Transverse colon (tissue), 4 donors: ENCODE measurements around the gene KCNQ1OT1. TPM values are rescaled to one million over a fixed set of nuclear protein-coding genes. Genes with fewer than 3 reads are reported as not detected.

Experiments
- DNase-seq: peaks from one replicate; pipeline ENCODE4 v3.0.0-alpha.2; 2019
- H3K27ac ChIP-seq, 4 donors: fragments of 200-600 bp; sonication (generic); 2 replicates each; pipeline ENCODE4 v1.5.1; 2016 to 2018; ENCODE audit warnings: inconsistent platforms in 4 of 4
- H3K27me3 ChIP-seq: fragments of 200-600 bp; sonication (generic); 2 replicates; pipeline ENCODE4 v1.5.1; 2017; ENCODE audit warnings: inconsistent platforms
- H3K36me3 ChIP-seq, 4 donors: fragments of 200-600 bp; sonication (generic); 2 replicates each; pipeline ENCODE4 v1.5.1; 2017 to 2019; ENCODE audit warnings: inconsistent platforms in 4 of 4
- H3K4me1 ChIP-seq, 4 donors: fragments of 200-600 bp; sonication (generic); 2 replicates each; pipeline ENCODE4 v1.5.1; 2017 to 2020; ENCODE audit warnings: inconsistent platforms in 4 of 4
- H3K4me3 ChIP-seq, 4 donors: fragments of 200-600 bp; sonication (generic); 1 replicate in 1 of 4; 2 replicates in 3 of 4; pipeline versions ENCODE4 v1.5.1 to v1.6.1; 2017 to 2019; ENCODE audit warnings: inconsistent platforms in 4 of 4
- H3K9me3 ChIP-seq, 2 donors: fragments of 200-600 bp; sonication (generic); 2 replicates each; pipeline ENCODE4 v1.5.1; 2017 to 2019; ENCODE audit warnings: inconsistent platforms in 2 of 2
- EP300 ChIP-seq: sonication (generic); formaldehyde crosslinking; IDR thresholded peaks from one replicate; pipeline ENCODE4 v1.6.1; 2017; ENCODE audit warnings: antibody characterized with exemption, low read depth
- POLR2A ChIP-seq: fragments of 450-650 bp; IDR thresholded peaks from one replicate; pipeline ENCODE4 v1.6.1; 2016; ENCODE audit warnings: antibody characterized with exemption, mild to moderate bottlenecking, moderate library complexity
- POLR2AphosphoS5 ChIP-seq, 3 donors: sonication (generic); formaldehyde crosslinking; IDR thresholded peaks; one replicate each; pipeline ENCODE4 v1.6.1; 2016; ENCODE audit warnings: antibody characterized with exemption in 3 of 3
- WGBS, 2 donors: methylation state at CpG; one replicate each; pipeline ENCODE4 v1.1.5; 2018; ENCODE audit warnings: low coverage in 1 of 2; 5-methylcytosine and 5-hydroxymethylcytosine counted together
- in situ Hi-C, 4 donors: fragments of 200-750 bp; cut with MboI; loops; one replicate each; pipeline versions ENCODE4 v1.15.0 to v1.15.1; 2017; ENCODE audit warnings: low sequenced_read_pairs in 3 of 4, low pct_ligation_motif_present in 1 of 4, low pct_unique_long_range_greater_than_20kb in 1 of 4
- intact Hi-C: fragments of 100-400 bp; cut with DNase I; formaldehyde crosslinking; loops from one replicate; pipeline ENCODE4 v1.15.1; 2023; ENCODE audit warnings: low total_unique reads
- total RNA-seq, 4 donors: library from RNA; depleted of rRNA; stranded (reverse); fragments of >200 nt; gene quantifications; one replicate each; pipeline ENCODE4 v1.1.0, GENCODE V29; 2016
- TF ChIP-seq, protein P1 (sequence below), 5 experiments: fragments of 200-600 bp in 3 of 5; fragments of 450-650 bp in 2 of 5; sonication (generic) in 3 of 5; IDR thresholded peaks; 1 replicate in 2 of 5; 2 replicates in 3 of 5; pipeline ENCODE4 v1.5.1; 2016 to 2017; ENCODE audit warnings: antibody characterized with exemption in 5 of 5, inconsistent platforms in 3 of 5, mild to moderate bottlenecking in 2 of 5, moderate library complexity in 1 of 5

The KCNQ1OT1 gene
- total RNA-seq, 4 donors from 2014 or later, result 1.5 to 5.0 (median 1.9) TPM

DNA sequence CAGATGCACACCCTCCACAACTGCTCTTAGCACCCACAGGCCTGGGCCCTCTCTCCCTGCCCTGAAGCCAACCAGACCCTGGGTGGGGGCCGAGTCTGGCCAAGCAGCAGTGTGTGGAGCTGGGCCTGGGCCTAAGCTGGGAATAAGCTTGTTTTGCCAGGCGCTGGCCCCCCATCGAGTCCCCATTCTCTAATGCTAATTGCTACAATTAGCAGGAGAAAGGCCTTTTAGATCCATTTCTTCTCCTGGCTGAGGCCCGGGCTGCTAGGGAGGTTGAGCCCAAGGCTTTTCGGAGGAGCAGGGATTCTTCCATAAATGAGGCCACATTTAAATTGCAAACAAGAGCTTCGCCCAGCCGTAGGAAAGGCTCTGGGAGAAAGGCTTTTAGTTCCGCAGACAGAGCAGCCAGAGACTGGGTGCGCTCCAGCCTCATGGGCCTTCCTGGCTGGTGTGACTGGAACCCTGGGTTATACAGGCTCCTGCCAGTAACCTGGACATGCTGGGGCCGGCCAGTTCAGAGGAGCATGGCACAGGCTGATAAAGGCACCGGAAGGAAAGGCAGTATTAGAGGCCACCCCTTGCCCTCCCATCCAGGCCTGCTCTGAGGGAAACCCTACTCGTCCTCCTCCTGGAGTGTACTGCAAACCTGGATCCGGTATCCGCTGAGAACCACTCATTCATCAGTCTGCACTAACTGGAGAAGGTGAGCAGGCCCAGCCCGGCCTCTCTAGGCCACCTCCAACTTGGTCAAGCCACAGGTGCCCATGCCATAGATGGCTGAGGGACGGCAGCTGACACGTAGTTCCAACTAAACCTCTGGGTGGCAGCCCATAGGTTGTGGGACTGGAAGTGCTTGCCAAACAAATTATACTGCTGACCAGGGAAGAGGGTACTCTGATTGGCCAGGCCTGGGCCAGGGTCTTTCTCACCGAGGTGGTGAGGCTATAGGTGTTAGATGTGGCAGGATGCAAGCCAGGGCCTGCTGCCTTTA, 6.2 kb downstream of the KCNQ1OT1 start:
- Histone ChIP-seq H3K4me1 (peaks cover 2 to 12% (median 9%) of the 10 kb centered on the region in 4 donors), H3K9me3 (no peaks in the 10 kb centered on the region), H3K4me3 (no peak overlapping the region), H3K27me3 (no peaks in the 10 kb centered on the region), H3K27ac (no peak overlapping the region), H3K36me3 (no peaks in the 10 kb centered on the region)
- WGBS, 2 donors, result 84% methylated on average over 18 of the region's 18 CpGs; no CpG with 5 or more reads in 1 of the 2 donors
- in situ Hi-C loops (no loop called here), intact Hi-C loops (no loop called here)
- no peak for DNase-seq
- TF ChIP-seq EP300, result no peak
- TF ChIP-seq, protein P1, sequence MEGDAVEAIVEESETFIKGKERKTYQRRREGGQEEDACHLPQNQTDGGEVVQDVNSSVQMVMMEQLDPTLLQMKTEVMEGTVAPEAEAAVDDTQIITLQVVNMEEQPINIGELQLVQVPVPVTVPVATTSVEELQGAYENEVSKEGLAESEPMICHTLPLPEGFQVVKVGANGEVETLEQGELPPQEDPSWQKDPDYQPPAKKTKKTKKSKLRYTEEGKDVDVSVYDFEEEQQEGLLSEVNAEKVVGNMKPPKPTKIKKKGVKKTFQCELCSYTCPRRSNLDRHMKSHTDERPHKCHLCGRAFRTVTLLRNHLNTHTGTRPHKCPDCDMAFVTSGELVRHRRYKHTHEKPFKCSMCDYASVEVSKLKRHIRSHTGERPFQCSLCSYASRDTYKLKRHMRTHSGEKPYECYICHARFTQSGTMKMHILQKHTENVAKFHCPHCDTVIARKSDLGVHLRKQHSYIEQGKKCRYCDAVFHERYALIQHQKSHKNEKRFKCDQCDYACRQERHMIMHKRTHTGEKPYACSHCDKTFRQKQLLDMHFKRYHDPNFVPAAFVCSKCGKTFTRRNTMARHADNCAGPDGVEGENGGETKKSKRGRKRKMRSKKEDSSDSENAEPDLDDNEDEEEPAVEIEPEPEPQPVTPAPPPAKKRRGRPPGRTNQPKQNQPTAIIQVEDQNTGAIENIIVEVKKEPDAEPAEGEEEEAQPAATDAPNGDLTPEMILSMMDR (IDR thresholded peaks at IDR 0.05), result no peak
- TF ChIP-seq POLR2AphosphoS5 (IDR thresholded peaks at IDR 0.05), result no peak
- TF ChIP-seq POLR2A, result no peak

DNA sequence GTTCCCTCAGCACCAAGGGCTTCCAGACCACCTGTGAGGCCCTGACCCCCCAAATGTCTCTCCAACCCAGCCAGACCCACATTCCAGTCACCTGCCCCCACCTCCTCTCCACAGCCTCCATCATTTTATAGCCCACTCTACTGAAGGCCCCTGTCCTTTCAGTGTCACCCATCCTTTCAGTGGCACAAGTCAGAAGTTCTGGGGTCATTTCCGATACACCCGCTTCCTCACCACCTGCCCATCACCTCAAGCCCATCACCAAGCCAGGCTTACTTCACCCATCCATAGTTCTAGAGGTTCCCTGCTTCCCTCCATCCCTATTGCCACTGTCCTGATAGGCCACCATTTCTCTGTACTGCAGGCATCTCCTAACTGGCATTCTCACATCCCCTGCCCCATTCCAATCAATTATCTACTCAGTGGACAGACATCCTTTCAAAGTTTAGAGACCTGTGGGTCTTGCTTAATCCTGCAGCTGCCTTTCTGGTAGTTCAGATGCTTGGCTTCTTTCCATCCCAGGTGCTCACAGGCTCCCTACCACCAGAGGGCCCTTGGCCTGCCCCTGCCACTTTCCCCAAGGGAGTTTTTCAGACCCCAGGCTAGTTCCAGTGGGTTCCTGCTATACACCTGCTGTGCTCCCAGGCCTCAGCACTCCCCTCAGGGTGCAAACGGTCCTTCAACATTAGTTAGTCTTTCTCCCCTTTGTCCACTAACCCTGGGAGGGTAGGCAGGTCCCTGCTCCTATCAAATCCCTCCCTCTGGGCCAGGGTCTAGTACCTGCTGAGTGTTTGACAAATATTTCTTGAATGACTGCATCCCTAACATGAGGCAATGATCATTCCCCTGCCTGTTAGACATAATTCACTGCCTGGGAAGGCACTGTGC, 7.6 kb downstream of the KCNQ1OT1 start:
- no peak for DNase-seq
- no peak for TF ChIP-seq POLR2A
- TF ChIP-seq, protein P1 (IDR thresholded peaks at IDR 0.05), result peak in 4 of 5 experiments; percentile 14 to 24 (median 16)
- WGBS, 2 donors, result 90% methylated on average over 3 of the region's 3 CpGs; no CpG with 5 or more reads in 1 of the 2 donors
- Histone ChIP-seq H3K9me3 (no peaks in the 10 kb centered on the region), H3K27me3 (no peaks in the 10 kb centered on the region), H3K4me1 (peaks cover 2 to 8% (median 7%) of the 10 kb centered on the region in 4 donors), H3K36me3 (no peaks in the 10 kb centered on the region), H3K27ac (no peak overlapping the region), H3K4me3 (no peak overlapping the region)
- intact Hi-C loops (no loop called here), in situ Hi-C loops (no loop called here)

DNA sequence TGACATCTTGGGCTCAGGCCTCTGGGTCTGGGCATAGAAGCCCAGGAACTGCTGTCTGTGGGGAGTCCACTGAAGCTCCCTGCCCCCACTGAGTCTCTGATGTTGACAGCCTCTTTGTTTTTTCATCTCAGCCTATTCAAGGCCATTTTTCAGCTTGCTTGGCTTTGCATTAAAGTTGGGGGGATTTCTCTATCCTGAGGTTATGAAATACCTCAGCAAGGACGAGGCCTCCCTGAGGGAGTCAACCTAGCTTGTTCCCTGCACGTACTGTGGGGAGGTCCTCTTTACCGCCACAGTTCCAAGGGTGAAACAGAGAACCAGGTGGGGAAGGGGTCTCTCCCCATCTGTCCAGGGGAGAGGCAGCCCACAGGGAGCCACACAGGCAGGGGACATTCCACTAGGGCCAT, 8.4 kb downstream of the KCNQ1OT1 start:
- H3K4me1 ChIP-seq, result peaks cover 2 to 8% (median 7%) of the 10 kb centered on the region in 4 donors
- 75 to 83% methylated on average over 3 of the region's 3 CpGs for WGBS, 2 donors
- H3K27me3 ChIP-seq, result no peaks in the 10 kb centered on the region
- H3K4me3 ChIP-seq, result no peak overlapping the region
- DNase-seq, result no peak
- H3K9me3 ChIP-seq, result no peaks in the 10 kb centered on the region
- no peaks in the 10 kb centered on the region for H3K36me3 ChIP-seq
- in situ Hi-C loops, result no loop called here
- TF ChIP-seq POLR2AphosphoS5 (IDR thresholded peaks at IDR 0.05) (no peak), POLR2A (no peak), EP300 (no peak)
- TF ChIP-seq, protein P1 (IDR thresholded peaks at IDR 0.05), result no peak
- H3K27ac ChIP-seq, result no peak overlapping the region
- intact Hi-C loops, result no loop called here
